ENCODE data around the gene CELF6.
A peak's percentile ranks its signal among the peaks of the same experiment; 100 is the strongest.

Gene CELF6

GRCh38 chr15:72319985-72320671 lies at the start of gene CELF6:
Gene CELF6 (minus strand): TSS chr15:72320157. CDS start chr15:72319874, 283 bp downstream.
- DNase-seq: peak; percentile 68

- DNase-seq: no peak
These were observed 48.9 kb upstream of the CELF6 start for GRCh38 chr15:72368899-72369298.

DNA sequence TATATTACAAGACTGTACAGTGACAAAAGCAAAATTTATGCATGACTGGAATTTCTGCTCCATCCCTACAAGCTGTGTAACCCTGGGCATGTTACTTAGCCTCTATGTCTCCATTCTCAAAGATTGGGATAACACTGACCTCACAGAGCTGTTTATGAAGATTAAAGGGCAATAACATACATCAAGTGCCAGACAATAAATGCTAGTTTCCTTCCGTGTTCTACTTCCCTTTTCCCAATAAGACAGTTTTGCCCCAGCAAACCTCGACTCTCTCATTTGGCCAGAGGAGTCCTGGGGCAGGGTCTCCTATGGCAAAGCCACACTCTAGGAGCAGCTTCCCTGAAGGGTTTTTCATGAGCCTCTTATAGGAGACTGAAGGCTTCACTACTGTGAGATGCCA lies 48.4 kb upstream of the CELF6 start:
- no peak for DNase-seq

DNA sequence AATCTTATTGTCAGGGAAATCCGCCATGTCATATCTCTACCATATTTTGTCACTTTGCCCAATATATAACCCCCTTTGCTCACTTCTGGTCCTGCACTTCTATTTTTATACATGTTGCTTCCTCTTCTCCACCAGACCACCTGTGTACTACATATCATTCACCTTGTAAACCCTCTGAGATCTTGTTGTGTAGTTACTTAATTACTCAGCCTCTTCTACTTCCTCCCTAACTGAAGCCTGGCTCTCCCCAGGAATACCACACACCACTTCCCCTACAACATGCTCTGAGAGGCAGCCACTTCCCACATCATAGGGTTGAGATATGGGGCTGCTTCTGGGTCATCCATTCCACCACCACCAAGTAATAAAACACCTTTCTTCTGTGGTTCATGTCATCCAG lies 45.9 kb upstream of the CELF6 start:
- DNase-seq: no peak

- DNase-seq: no peak
These were observed 41.2 kb upstream of the CELF6 start for GRCh38 chr15:72361176-72361575.

DNA sequence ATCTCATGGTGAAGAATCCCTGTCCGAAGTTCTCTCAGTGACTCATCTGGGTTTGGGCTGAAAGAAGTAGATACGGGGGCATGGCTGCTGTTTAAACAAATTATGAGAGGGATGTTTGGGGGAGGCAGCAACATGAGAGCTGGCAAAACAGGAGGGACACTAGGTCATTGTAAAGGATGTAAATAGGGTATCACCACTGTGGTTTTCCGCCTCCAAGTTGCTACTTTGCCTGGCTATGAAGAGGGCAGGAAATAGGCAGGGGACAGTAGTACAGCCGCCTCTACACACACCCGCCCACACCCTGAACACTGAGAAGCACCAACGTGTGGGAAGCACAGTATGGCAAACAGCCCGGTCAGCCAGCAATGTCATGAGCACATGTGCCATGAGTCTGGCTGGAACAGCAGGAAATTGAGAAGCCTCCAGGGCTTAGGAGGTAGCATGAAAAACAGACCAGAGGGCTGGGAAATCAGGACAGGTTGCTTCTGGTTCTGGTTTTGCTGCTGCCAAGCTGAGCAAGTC lies 38.8 kb upstream of the CELF6 start:
- DNase-seq: no peak

- DNase-seq: no peak
These were observed 38.2 kb upstream of the CELF6 start for GRCh38 chr15:72358121-72358520.

- DNase-seq: no peak
These were observed 34.5 kb upstream of the CELF6 start for GRCh38 chr15:72354496-72354895.

DNA sequence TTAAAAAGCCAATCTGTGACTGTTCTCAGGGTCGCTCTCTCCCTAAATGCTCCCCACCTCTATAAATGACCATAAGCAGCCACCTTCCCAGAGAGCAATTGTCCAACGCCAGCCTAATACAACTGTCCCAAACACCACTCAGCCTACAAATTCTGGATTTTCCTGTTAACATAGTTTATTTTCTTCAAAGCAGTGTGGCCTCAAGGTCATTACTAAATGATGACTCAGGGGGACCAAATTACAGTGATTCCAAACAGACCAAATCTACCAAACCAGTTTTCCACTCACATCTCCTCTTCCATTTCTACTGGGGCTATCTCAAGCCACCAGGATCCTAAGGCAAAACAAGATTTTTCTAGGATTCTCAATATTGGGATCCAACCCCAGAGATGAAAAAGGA lies 33.3 kb upstream of the CELF6 start:
- DNase-seq: no peak

DNA sequence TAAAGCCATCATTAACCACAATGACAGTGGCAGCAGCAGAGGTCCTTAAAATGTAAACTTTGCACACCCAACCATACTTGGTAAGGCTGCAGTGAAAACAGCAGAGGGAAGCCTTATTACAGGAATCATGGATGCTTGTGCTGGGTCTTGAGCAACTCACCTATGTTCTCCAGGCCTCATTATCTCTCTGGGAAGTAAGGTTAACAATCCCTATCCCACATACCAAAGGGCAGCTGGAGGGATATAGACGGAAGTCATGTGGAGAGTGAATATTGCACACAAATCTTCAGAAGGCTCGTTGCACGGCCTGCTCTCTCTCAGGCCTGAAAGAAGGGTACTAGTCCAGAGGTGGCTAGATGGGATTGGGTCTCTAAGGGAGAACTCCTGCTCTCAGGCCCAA lies 25.8 kb upstream of the CELF6 start:
- no peak for DNase-seq

DNA sequence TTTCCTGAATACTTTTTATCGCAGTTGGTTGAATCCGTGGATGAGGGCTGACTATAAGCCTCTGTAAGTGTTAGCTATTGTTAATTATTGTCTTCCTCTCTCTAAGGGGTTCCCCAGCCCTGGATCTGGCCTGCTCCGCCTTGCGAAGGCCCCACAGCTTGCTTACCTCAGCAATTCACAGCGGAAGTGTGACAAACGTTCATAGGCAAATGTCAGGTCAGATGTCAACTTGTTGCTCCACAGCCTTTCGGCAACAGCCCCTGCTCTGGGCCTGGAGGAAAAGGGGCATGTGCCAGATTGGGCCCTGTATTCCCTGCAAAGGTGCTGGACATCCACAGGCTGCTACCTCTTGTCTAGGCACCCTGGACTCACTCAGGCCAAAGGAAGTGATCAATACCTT lies 25.3 kb upstream of the CELF6 start:
- DNase-seq: no peak

GRCh38 chr15:72344602-72345001 lies 24.6 kb upstream of the CELF6 start:
- DNase-seq: no peak

DNA sequence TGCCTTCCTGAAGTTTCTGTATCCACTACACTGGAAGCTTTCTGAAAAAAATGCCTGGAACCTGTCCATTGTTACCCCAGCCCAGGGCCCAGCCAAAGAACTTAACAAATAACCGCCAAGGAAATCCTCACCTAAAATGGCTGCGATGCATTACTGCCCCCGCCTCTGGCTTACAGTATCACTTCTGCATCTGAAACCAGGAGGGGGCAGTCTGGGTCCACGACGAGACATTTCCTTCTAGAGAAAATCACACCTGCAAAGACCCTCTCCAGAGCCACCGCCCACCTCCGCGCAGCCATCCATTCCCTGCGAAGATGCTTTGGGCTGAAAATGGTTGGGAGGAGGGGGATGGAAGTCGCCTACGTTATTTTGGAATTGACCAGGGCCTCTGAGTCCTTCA lies 22.4 kb upstream of the CELF6 start:
- no peak for DNase-seq

GRCh38 chr15:72341361-72341760 lies 21.4 kb upstream of the CELF6 start:
- no peak for DNase-seq

DNA sequence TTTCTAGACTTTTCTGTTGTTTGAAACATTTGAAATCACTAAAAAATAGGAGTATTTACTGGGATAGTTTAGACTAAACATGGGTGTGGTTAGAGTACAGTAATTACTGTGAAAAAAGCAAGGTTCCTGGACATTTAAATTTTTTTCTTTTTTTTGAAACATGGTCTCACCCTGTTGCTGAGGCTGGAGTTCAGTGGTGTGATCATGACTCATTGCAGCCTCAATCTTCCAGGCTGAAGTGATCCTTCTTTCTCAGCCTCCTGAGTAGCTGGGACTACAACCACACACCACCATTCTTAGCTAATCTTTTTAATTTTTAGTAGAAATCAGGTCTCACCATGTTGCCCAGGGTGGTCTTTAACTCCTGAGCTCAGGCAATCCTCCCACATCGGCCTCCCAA lies 20.4 kb upstream of the CELF6 start:
- DNase-seq: no peak

DNA sequence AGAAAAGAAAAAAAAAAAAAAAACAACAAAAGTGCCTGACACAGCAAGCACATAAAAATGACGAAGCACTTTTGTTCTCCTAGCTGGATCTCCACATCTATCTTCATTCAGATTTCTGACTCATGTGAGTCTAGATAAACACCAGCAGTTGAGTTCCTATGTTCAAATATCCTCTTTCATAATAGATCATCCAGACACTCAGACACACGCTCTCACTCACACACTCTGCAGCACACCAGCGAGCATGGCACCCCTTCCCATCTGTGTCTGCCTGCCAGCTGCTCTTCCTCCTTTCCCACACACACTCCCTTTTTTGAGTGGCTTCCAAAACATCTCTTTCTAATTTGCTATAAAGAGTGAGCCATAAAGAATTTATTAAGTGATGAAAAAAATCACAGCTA lies 19.8 kb upstream of the CELF6 start:
- peak; percentile 71 for DNase-seq

DNA sequence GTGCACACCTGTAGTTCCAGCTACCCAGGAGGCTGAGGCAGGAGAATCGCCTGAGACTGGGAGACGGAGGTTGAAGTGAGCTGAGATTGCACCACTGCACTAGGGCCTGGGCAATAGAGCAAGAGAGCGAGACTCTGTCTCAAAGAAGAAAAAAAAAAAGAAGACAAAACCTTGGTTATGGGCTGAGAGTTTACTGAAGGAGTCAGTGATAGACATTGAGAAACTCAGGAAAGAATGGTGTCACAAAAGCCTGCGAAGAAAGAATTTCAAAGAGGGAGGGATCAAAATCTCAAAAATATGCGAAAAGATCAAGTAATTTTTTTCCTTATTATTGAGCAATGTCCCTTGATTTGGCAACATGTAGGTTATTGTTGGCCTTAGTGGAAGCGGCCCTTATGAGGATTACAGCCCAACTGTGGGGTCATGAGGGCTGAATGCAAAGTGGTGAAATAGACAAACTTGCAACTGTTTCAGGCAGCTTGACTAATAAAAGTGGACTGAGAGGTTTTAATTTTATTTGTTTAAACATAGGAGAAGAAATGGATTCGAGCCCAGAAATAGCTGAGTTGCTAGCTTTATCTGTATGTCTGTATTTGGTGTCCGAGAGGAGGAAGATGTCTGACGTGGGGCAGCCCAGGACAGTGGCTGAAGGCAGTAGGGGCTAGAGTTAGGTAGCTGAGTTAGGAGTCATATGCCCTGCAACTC lies 18.8 kb upstream of the CELF6 start:
- no peak for DNase-seq

GRCh38 chr15:72338148-72338547 lies 18.2 kb upstream of the CELF6 start:
- DNase-seq: no peak

- no peak for DNase-seq
These were observed 14.9 kb upstream of the CELF6 start for GRCh38 chr15:72334842-72335241.

DNA sequence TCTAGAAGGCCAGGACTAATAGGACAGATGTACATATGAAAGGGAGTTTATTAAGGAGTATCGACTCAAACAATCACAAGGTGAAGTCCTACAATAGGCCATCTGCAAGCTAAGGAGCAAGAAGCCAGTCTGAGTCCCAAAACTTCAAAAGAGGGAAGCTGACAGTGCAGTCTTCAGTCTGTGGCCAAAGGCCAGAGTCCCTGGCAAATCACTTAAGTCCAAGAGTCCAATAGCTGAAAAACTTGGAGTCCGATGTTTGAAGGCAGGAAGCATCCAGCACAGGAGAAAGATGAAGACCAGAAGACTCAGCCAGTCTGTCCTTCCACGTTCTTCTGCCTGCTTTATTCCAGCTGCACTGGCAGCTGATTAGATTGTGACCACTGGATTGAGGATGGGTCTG lies 11.1 kb upstream of the CELF6 start:
- DNase-seq: no peak

DNA sequence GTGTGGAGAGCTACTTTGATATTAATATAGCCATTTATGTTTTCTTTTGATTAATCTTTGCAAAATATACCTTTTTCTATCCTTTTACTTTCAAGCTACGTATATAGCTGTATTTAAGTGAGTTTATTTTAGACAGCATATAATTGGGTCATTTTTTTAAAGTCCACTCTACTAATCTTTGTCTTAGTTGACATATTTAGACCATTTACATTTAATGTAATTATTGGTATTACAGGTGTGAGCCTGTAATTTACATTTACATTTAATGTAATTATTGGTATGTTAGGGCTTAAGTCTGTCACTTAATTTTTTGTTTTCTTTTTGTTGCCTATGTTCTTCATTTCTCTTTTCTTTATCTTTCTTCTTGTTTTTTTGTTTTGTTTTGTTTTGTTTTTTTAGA lies 3.8 kb upstream of the CELF6 start:
- DNase-seq: no peak

DNA sequence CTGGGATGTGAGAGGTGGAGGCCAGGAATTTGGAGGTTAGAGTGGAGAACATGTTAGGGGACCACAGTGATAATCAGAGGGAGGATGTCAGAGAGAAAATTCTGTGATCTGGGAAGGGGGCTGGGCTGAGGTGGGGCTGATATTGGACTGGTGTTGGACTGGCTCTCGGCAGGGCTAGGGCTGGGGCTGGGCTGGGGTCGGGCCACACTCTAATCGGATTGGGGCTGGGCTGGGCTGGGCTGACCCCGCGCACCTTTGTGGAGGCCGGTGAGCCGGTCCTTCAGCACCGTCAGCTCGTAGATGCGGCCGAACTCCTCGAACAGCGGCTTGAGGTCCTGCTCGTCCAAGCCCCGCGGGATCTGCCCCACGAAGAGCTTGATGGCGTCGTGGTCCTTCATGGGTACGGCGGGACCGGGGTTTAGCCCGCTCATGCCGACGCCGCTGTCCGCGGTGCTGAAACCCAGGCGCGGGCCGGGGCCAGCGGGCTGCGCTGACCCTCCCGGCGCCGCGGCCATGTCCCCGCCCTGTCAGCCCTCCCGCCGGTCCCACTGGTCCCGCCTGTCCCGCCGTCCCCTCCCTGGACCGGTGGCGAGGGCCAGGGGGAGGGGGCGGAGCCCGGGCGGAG lies 485 bp downstream of the CELF6 start:
- no peak for DNase-seq

- no peak for DNase-seq
These were observed 1.5 kb downstream of the CELF6 start for GRCh38 chr15:72318408-72318942.
